ENCODE results near the gene FBLN2. TPM values are rescaled to one million over a fixed set of nuclear protein-coding genes. Genes with fewer than 3 reads are reported as not detected.

FBLN2 gene
- polyA plus RNA-seq, 1 of the 3 experiments (the other 2 are of a cell fraction), result 5.2 TPM

DNA sequence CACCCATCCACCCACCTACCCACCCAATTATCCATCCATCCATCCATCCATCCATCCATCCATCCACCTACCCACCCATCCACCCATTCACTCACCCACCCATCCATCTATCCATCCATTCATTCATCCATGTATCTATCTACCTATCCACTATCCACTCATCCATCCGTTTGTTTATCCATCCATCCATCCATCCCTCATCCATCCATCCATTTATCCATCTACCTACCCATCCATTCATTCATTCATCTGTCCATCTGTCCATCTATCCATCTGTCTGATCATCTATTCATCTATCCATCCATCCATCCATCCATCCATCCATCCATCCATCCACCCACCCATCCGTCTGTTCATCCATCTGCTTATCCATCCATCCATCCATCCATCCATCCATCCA is 65.7 kb downstream of the FBLN2 start:
- Histone ChIP-seq H3K27me3 (ENCODE audit: insufficient read depth) (no peaks in the 10 kb centered on the region), H3K4me2 (no peak overlapping the region), H3K27ac (ENCODE audit: low read depth in 2 of 2, low read length in 1 of 2) (no peak overlapping the region), H3K9me2 (no peaks in the 10 kb centered on the region), H3K9ac (no peak overlapping the region), H3K9me3 (no peaks in the 10 kb centered on the region), H3K4me1 (ENCODE audit: control insufficient read depth in 1 of 2, insufficient read depth in 2 of 2, low read depth in 1 of 2, low read length in 1 of 2) (no peaks in the 10 kb centered on the region), H3K36me3 (replicated peaks in 1 of 2; ENCODE audit: control insufficient read depth in 1 of 2, insufficient read depth in 2 of 2, low read length in 1 of 2) (no peaks in the 10 kb centered on the region), H2AFZ (ENCODE audit: low read depth) (no peak overlapping the region), H3K79me2 (ENCODE audit: insufficient read depth) (no peaks in the 10 kb centered on the region), H3K4me3 (ENCODE audit: low read depth in 2 of 2, low read length in 1 of 2) (no peak overlapping the region), H4K20me1 (ENCODE audit: insufficient read depth) (no peaks in the 10 kb centered on the region), H3F3A (replicated peaks; ENCODE audit: insufficient read depth) (no peaks in the 10 kb centered on the region)
- ChIA-PET POLR2A (no interaction called here), CTCF (no interaction called here)
- no peak for DNase-seq
- TF ChIP-seq FOXM1 (IDR thresholded peaks at IDR 0.05; ENCODE audit: low read depth), result no peak
- TF ChIP-seq GABPA (IDR thresholded peaks at IDR 0.05; ENCODE audit: low read depth), result no peak
- TF ChIP-seq ELF1 (IDR thresholded peaks at IDR 0.05), result no peak
- TF ChIP-seq EZH2phosphoT487 (IDR thresholded peaks at IDR 0.05; ENCODE audit: borderline replicate concordance, low read depth), result no peak
- TF ChIP-seq YY1 (IDR thresholded peaks at IDR 0.05; ENCODE audit: low read depth), result no peak
- no peak for TF ChIP-seq MXI1 (IDR thresholded peaks at IDR 0.05; ENCODE audit: low read depth, low read length)
- no peak for TF ChIP-seq TCF12 (IDR thresholded peaks at IDR 0.05)
- no peak for TF ChIP-seq TEAD4 (IDR thresholded peaks at IDR 0.05; ENCODE audit: borderline replicate concordance, insufficient read depth)
- TF ChIP-seq GATA2 (CRISPR knock-in tag; IDR thresholded peaks at IDR 0.05), result no peak
- TF ChIP-seq, protein P1, sequence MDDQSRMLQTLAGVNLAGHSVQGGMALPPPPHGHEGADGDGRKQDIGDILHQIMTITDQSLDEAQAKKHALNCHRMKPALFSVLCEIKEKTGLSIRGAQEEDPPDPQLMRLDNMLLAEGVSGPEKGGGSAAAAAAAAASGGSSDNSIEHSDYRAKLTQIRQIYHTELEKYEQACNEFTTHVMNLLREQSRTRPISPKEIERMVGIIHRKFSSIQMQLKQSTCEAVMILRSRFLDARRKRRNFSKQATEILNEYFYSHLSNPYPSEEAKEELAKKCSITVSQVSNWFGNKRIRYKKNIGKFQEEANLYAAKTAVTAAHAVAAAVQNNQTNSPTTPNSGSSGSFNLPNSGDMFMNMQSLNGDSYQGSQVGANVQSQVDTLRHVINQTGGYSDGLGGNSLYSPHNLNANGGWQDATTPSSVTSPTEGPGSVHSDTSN (IDR thresholded peaks at IDR 0.05), result no peak
- no peak for TF ChIP-seq CHD2 (IDR thresholded peaks at IDR 0.05; ENCODE audit: low read length, partially characterized antibody)
- no peak for TF ChIP-seq RAD21 (IDR thresholded peaks at IDR 0.05; ENCODE audit: low read length)
- TF ChIP-seq, protein P2, sequence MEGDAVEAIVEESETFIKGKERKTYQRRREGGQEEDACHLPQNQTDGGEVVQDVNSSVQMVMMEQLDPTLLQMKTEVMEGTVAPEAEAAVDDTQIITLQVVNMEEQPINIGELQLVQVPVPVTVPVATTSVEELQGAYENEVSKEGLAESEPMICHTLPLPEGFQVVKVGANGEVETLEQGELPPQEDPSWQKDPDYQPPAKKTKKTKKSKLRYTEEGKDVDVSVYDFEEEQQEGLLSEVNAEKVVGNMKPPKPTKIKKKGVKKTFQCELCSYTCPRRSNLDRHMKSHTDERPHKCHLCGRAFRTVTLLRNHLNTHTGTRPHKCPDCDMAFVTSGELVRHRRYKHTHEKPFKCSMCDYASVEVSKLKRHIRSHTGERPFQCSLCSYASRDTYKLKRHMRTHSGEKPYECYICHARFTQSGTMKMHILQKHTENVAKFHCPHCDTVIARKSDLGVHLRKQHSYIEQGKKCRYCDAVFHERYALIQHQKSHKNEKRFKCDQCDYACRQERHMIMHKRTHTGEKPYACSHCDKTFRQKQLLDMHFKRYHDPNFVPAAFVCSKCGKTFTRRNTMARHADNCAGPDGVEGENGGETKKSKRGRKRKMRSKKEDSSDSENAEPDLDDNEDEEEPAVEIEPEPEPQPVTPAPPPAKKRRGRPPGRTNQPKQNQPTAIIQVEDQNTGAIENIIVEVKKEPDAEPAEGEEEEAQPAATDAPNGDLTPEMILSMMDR (IDR thresholded peaks at IDR 0.05), result no peak
- TF ChIP-seq POLR2AphosphoS5 (IDR thresholded peaks at IDR 0.05; ENCODE audit: low read depth, low read length), result no peak
- no peak for TF ChIP-seq MEF2A (IDR thresholded peaks at IDR 0.05; ENCODE audit: borderline replicate concordance, low read depth)
- TF ChIP-seq, protein P3, sequence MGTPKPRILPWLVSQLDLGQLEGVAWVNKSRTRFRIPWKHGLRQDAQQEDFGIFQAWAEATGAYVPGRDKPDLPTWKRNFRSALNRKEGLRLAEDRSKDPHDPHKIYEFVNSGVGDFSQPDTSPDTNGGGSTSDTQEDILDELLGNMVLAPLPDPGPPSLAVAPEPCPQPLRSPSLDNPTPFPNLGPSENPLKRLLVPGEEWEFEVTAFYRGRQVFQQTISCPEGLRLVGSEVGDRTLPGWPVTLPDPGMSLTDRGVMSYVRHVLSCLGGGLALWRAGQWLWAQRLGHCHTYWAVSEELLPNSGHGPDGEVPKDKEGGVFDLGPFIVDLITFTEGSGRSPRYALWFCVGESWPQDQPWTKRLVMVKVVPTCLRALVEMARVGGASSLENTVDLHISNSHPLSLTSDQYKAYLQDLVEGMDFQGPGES (IDR thresholded peaks at IDR 0.05; ENCODE audit: low read depth, low read length), result no peak
- TF ChIP-seq, protein P4, sequence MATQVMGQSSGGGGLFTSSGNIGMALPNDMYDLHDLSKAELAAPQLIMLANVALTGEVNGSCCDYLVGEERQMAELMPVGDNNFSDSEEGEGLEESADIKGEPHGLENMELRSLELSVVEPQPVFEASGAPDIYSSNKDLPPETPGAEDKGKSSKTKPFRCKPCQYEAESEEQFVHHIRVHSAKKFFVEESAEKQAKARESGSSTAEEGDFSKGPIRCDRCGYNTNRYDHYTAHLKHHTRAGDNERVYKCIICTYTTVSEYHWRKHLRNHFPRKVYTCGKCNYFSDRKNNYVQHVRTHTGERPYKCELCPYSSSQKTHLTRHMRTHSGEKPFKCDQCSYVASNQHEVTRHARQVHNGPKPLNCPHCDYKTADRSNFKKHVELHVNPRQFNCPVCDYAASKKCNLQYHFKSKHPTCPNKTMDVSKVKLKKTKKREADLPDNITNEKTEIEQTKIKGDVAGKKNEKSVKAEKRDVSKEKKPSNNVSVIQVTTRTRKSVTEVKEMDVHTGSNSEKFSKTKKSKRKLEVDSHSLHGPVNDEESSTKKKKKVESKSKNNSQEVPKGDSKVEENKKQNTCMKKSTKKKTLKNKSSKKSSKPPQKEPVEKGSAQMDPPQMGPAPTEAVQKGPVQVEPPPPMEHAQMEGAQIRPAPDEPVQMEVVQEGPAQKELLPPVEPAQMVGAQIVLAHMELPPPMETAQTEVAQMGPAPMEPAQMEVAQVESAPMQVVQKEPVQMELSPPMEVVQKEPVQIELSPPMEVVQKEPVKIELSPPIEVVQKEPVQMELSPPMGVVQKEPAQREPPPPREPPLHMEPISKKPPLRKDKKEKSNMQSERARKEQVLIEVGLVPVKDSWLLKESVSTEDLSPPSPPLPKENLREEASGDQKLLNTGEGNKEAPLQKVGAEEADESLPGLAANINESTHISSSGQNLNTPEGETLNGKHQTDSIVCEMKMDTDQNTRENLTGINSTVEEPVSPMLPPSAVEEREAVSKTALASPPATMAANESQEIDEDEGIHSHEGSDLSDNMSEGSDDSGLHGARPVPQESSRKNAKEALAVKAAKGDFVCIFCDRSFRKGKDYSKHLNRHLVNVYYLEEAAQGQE (IDR thresholded peaks at IDR 0.05; ENCODE audit: low read depth, low read length), result no peak
- no peak for TF ChIP-seq SIN3A (IDR thresholded peaks at IDR 0.05; ENCODE audit: borderline replicate concordance, low read depth, low read length)
- TF ChIP-seq NRF1 (IDR thresholded peaks at IDR 0.05; ENCODE audit: low read depth, low read length), result no peak
- no peak for TF ChIP-seq JUND (IDR thresholded peaks at IDR 0.05)
- WGBS (ENCODE audit: low lambda C conversion rate), result 41% methylated on average over 2 of the region's 2 CpGs

Data from SK-N-SH (cell line).